Left cardiac atrium (tissue), 4 donors: ENCODE measurements around the gene RAB7B. TPM values are rescaled to one million over a fixed set of nuclear protein-coding genes. Genes with fewer than 3 reads are reported as not detected.

Experiments used
- ATAC-seq, 2 donors: fragments of 200-7000 bp; cut with Tn5 transposase; one replicate each; pipeline ENCODE4 v1.9.1; 2020; ENCODE audit warnings: mild to moderate bottlenecking in 2 of 2, moderate library complexity in 2 of 2
- DNase-seq: peaks from one replicate; pipeline ENCODE4 v3.0.0-alpha.2; 2020
- intact Hi-C, 2 donors: fragments of 100-400 bp; cut with DNase I; formaldehyde crosslinking; loops; one replicate each; pipeline versions ENCODE4 v1.14.1 to v1.15.1; 2022 to 2023
- total RNA-seq, 2 donors: library from RNA; stranded (reverse); fragmentation: NEBNext Ultra II Directional; extraction: Animal tissue kit (Norgen Biotek cat#: 25700); gene quantifications; one replicate each; pipeline ENCODE4 v1.2.1, GENCODE V29; 2021
- donor health status: DM: no; HTN: yes; CAD: no.
- donor health status: DM: no; HTN: yes; CAD: no; lungs with severe emphysema.
- donor health status: DM: yes; HTN: yes; CAD: no.
- donor health status: Dilated cardiomyopathy.

Gene RAB7B
- total RNA-seq, 2 donors from 2014 or later: 2.4 to 4.5 TPM

GRCh38 chr1:205938682-205939081 lies 64.5 kb downstream of the RAB7B start:
- no peak for DNase-seq
- intact Hi-C loops: no loop called here

GRCh38 chr1:205936846-205937586 lies 66.2 kb downstream of the RAB7B start:
- DNase-seq (no peak), ATAC-seq (peak in 1 of 2 donors; percentile 15)
- intact Hi-C loops: no loop called here

More at GRCh38 chr1:205938682-205939081, 64.5 kb downstream of the RAB7B start:
- ATAC-seq: no peak

GRCh38 chr1:205936311-205936710 lies 66.9 kb downstream of the RAB7B start:
- intact Hi-C loops: no loop called here
- ATAC-seq: peak; percentile 38 to 82
- DNase-seq: no peak

DNA sequence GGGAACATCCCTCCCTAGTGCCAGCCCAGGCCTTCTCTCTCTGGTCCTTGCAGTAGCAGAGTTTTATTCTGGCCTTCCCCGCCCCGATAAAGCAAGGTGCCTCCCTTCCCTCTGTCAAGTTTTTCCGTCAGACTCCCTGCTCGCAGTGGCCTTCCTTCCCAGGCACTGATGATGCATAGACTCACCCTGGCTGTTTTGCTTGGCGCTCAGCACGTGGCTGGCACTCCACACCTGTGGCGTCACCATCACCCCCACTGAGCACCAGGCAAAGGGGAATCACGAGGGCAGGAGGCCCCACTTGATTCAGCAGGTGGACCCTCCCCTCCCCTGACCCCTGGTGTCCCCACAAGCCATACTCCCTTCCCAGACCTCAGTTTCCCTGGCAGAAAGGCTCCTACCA lies 67.3 kb downstream of the RAB7B start:
- DNase-seq (no peak), ATAC-seq (peak; percentile 38 to 82)
- intact Hi-C loops: no loop called here

GRCh38 chr1:205934788-205935187 lies 68.4 kb downstream of the RAB7B start:
- DNase-seq (no peak), ATAC-seq (no peak)
- intact Hi-C loops: no loop called here

GRCh38 chr1:205933671-205934618 lies 69.2 kb downstream of the RAB7B start:
- ATAC-seq: no peak
- intact Hi-C loops: no loop called here
- no peak for DNase-seq

DNA sequence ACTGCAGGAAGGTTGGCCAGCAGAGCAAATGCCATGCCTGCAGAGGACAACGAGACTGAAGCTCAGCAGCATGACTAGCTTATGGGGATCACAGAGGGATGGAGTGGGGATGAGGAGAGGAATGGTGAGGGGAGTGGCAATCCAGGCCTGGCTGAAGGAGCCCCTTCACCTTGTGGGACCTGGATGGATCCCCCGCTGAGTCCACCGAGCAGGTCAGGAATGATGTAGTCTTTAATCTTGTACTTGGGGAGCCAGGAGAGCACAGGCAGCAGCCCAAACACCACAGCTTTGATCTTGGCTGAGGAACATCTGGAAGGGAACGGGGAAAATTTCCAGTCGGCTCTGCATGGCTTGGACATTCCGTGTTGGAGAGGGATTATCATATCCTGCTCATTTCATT lies 70.4 kb downstream of the RAB7B start:
- no peak for ATAC-seq
- intact Hi-C loops: no loop called here

DNA sequence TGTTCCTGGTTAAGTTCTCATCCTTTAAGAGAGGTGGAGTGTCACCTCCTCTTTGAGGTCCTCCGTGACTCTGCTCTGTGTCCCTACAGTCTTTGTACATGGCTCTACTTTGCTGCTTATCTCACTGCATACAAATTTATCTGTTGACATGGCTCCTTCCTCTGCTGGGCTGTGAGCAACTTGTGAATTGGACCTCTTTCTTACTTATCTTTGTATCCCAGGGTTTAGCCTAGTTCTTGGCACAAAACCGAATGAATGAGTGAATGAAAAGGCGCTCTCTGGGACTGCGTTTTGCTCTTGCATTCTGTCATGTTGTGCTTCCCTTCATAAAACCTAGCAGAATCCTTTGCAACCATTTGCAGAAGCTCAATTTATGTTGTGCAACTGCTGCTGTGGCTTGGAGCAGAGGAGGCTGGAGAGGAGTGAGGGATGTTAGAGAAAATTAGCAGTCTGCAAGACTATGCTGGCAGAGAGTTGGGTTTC lies 72.4 kb downstream of the RAB7B start:
- no peak for ATAC-seq
- intact Hi-C loops: no loop called here

More for the DNA sequence above, 70.4 kb downstream of the RAB7B start:
- DNase-seq: no peak

GRCh38 chr1:205930195-205930577 lies 73.0 kb downstream of the RAB7B start:
- ATAC-seq (no peak), DNase-seq (no peak)
- intact Hi-C loops: no loop called here

More for the DNA sequence above, 72.4 kb downstream of the RAB7B start:
- no peak for DNase-seq

DNA sequence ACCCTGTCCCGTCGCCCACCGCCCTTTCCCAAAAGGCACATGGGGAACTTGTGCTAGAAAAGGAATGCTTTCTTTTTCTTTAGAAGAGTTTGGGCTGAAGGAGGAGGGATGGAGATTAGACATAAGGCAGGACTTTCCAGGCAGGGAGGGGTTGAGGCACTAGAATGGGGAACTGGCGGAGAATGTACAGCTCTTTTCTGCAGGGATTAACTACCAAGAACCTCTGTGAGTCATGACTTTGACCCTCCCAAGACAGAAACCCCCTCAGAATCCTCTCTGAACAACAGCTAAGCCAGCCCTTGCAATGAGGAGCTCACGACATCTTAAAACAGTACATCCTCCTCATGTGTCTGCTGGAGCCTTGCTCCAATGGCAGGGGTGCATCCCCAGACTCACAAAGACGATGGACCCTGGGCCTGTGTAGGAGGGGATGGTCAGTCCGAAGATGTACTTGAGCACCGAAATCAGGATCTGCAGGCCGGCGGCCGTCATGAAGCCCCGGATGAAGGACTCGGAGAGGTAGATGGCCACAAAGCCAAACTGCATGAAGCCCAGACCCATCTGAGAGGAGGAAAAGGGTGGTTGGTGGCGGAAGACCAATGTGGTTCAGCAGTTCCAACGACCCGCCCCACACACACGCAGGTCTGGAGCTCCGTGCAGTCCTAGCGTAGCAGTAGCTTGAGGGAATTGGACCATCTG lies 73.5 kb downstream of the RAB7B start:
- DNase-seq: no peak
- ATAC-seq: no peak
- intact Hi-C loops: no loop called here

DNA sequence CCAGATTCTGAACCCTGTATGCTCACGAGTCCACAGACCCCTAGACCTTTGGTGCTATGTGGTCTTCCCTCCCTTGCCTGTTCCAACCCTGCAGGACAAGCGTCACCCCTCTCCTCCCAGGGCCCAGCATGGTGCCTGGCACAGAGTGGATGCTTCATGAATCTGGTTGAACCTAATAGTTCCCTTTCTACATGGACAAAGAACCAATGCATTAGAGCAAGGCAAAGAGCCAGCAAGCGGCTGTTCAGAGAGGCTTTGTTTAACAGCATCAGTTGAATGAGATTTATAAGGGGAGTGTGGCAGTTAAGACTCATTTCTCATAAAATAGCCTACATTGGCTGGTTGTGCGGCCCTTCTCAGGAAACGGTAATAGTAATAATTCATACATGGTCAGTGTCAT lies 74.9 kb downstream of the RAB7B start:
- DNase-seq: no peak
- ATAC-seq: no peak
- intact Hi-C loops: no loop called here

GRCh38 chr1:205927676-205928075 lies 75.5 kb downstream of the RAB7B start:
- DNase-seq (no peak), ATAC-seq (no peak)
- intact Hi-C loops: no loop called here

DNA sequence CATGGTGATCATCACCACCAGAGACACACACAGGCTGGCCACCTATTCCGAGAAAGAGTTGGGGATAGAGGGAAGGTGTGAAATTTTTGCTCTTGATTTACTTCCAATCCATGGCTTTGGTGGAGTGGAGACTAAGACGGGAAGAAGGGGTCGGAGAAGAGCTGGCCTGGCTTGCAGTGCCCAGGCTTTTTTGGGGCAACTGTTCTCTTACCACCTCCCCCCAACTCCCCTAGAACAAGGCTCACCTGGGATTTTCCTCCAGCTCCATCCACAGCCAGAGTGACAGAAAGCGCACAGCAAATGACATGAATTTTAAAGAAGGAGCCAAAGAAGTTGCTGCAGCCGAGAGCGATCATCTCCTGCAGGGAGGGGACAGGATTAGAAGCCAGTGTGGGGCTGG lies 75.9 kb downstream of the RAB7B start:
- intact Hi-C loops: no loop called here
- ATAC-seq (no peak), DNase-seq (no peak)

Other genes starting within 250 kb of the RAB7B start
- gene RAB29, start 227.9 kb downstream of the RAB7B start, total RNA-seq: 10 to 100 TPM; 13.1 to 18.7 TPM
- gene SLC41A1, start 190.2 kb downstream of the RAB7B start, total RNA-seq: 100 to 1,000 TPM; 162 to 206 TPM
- gene PM20D1, start 153.3 kb downstream of the RAB7B start, total RNA-seq: under 1 TPM; 0.31 to 0.91 TPM
- gene SLC26A9, start 59.9 kb downstream of the RAB7B start, total RNA-seq: 10 to 100 TPM; 11.3 to 25.4 TPM
- not detected for gene CTSE, start 20.5 kb upstream of the RAB7B start, total RNA-seq
- 1 to 10 TPM in 1 of 2 donors, under 1 TPM in 1; 0.71 to 1.8 TPM for gene RHEX, start 49.8 kb upstream of the RAB7B start, total RNA-seq
- not detected for gene AVPR1B, start 114.0 kb upstream of the RAB7B start, total RNA-seq
- 1 to 10 TPM; 1.5 to 2.0 TPM for gene FAM72A, start 199.4 kb upstream of the RAB7B start, total RNA-seq
- gene SRGAP2, start 200.1 kb upstream of the RAB7B start, total RNA-seq: 10 to 100 TPM; 31.3 to 31.9 TPM